Activated CD4-positive, CD25-positive, alpha-beta regulatory T cell treated with anti-CD3 and anti-CD28 coated beads, Interleukin-2, amount 50 U/mL, for 16 hours (primary cell): Measurements from ENCODE around the gene TOLLIP.

ENCODE experiments used
- DNase-seq: peaks from one replicate; pipeline ENCODE4 v3.0.0-alpha.2; 2020; ENCODE audit warnings: low read depth, low spot score

TOLLIP gene

GRCh38 chr11:1298695-1299492 lies 10.5 kb downstream of the TOLLIP start:
- DNase-seq: no peak

- no peak for DNase-seq
These were observed 11.6 kb downstream of the TOLLIP start for GRCh38 chr11:1297576-1298473.

GRCh38 chr11:1297011-1297575 lies 12.3 kb downstream of the TOLLIP start:
- no peak for DNase-seq

GRCh38 chr11:1296287-1296686 lies 13.1 kb downstream of the TOLLIP start:
- DNase-seq: no peak

GRCh38 chr11:1295591-1295990 lies 13.8 kb downstream of the TOLLIP start:
- DNase-seq: no peak

- no peak for DNase-seq
These were observed 14.3 kb downstream of the TOLLIP start for GRCh38 chr11:1295086-1295485.

GRCh38 chr11:1293619-1294015 lies 15.8 kb downstream of the TOLLIP start:
- no peak for DNase-seq

- no peak for DNase-seq
These were observed 16.5 kb downstream of the TOLLIP start for GRCh38 chr11:1292644-1293618.

GRCh38 chr11:1292018-1292643 lies 17.3 kb downstream of the TOLLIP start:
- no peak for DNase-seq

GRCh38 chr11:1291295-1292017 lies 18.0 kb downstream of the TOLLIP start:
- DNase-seq: no peak

- DNase-seq: no peak
These were observed 19.1 kb downstream of the TOLLIP start for GRCh38 chr11:1290052-1291040.

GRCh38 chr11:1289211-1289935 lies 20.1 kb downstream of the TOLLIP start:
- no peak for DNase-seq

GRCh38 chr11:1288426-1289151 lies 20.8 kb downstream of the TOLLIP start:
- DNase-seq: no peak

GRCh38 chr11:1287928-1288327 lies 21.5 kb downstream of the TOLLIP start:
- no peak for DNase-seq

GRCh38 chr11:1285876-1286275 lies 23.6 kb downstream of the TOLLIP start:
- no peak for DNase-seq

GRCh38 chr11:1285316-1285744 lies 24.1 kb downstream of the TOLLIP start:
- no peak for DNase-seq

- no peak for DNase-seq
These were observed 25.5 kb downstream of the TOLLIP start for GRCh38 chr11:1283906-1284305.
